Glomerular endothelial cell (primary cell): Measurements from ENCODE around the gene BCKDHB. TPM values are rescaled to one million over a fixed set of nuclear protein-coding genes. Genes with fewer than 3 reads are reported as not detected.

ENCODE experiments used
- DNase-seq: peaks from one replicate; pipeline ENCODE4 v3.0.0-alpha.2; 2011; ENCODE audit warnings: low read depth, low spot score; ENCODE audit errors: extremely low read depth
- total RNA-seq: library from RNA; depleted of rRNA; stranded (reverse); fragments of >200 nt; gene quantifications from 2 replicates; pipeline ENCODE4 v1.2.3, GENCODE V29; 2015

The BCKDHB gene
- total RNA-seq, 1 donor from 2014 or later = 9.7 TPM

DNA sequence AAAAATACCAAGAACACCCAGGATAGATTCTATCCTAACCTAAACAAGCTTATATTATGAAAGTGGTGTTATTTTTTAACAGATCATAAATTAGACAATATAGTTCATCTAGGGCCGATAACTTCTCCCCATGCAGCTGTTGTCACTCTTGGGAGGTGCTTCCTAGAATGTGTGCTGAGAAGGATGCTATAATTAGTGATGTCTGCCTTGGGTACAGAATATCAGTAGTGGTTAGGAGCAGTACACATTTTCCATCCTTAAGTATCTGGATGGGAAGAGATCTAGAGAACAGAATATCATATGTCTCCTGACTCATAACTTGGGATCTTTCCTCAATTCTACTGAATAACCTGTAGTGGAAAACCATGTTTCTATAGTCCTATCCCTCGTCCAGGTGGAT lies 214.5 kb downstream of the BCKDHB start:
- DNase-seq = no peak

DNA sequence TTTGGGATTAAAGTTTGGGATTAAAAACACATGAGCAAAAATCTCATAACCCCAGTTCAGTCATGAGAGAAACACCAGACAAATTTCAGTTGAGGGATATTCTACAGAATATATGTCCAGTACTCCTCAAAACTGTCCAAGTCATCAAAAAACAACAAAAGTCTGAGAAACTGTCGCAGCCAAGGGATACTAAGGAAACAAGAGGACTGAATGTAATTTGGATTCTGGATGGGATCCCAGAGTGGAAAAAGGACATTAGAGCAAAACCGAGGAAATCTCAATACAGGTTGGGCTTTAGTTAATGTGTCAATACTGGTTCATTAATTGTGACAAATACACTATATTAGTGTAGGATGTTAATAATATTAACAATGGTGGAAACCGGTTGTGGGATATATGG lies 219.3 kb downstream of the BCKDHB start:
- DNase-seq = no peak

DNA sequence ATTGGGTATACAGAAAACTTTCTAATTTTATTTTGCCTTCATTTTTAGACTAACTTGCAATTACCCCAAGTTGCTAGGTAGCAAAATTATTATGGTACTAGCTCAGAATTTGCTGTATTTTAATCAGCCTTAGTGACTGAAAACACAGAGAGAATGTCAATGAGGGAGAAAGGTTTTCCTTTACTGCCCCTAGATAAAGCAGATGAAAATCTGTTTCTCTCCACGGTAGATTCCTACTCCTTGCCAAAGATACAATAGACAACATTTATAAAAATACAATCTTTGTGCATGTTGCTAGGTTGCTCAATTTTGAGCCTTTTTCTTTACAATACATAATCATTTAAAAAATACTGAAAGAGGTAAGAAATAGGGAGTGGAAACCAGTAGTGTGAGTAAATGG lies 222.2 kb downstream of the BCKDHB start:
- DNase-seq = no peak

DNA sequence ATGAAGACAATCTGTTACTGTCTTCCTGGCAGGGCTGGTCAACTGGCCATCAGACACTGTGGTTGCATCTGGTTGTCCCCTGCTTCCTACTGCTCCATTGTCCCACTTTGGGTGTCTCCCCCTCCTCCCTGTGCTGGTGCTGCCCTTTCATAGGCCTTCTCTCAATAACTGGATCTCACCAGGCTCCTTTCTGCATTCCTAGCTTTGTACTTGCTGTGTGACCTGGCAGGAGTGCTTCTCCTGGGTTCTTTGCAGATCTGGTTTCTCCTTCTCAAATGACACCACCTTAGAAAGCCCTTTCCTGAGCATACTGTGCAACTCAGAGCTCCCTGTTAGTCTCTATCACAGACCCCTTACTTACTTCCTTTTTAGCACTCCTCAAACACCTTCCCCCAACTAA lies 223.0 kb downstream of the BCKDHB start:
- no peak for DNase-seq

DNA sequence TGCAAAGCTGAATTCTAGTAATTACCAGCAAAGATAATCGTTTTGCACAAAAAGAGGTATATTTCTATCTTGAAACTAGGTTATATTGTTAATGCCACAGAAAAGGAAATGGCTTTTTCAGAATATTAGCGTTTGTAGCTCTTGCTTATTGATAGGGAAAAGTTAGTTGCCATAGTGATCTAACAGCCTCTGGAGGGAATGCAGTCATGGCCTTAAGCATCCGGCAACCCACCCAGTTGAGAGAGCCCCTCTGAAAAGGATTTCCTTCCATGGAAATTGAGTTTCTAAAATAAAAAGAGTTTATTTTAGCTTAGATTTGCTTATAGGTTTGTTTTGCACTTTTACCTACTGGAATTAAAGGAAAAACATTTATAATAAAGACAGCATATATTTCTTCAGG lies 224.5 kb downstream of the BCKDHB start:
- no peak for DNase-seq

DNA sequence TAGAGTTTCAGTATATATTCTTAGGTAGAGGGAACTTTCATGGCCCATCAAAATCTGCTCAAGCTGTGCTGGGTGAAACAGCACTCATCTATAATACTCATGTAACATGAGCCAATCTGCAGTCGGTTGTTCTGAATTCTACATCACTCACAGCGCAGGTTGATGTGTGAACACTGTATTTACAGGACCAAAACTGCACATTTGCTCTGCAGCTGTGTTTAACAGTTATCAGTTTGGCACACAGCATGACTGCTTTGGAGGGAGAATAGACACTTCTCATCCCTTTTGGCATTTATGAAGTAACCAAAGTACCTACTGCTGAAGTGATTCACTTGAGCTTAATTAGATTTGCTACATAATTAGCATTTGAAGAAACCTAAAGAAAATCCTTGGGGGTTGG lies 225.1 kb downstream of the BCKDHB start:
- DNase-seq = no peak

DNA sequence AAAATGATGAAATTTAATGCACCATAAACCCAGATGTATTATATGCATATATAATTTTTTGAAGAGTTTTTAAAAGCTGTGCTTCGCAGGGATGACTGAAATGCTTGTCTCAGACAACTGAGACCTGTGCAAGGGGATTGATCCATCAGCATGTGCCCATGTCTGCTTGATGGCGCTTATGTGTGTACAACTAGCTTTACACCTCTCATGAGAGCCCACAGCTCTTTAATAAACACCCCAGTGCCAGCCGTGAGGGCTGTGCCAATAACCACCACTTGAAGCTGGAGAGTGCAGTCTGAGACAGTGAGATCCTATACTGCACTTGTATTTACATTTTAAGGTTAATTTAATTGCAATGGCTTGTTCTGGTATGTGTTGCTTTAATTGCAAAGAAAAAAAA lies 225.5 kb downstream of the BCKDHB start:
- no peak for DNase-seq

DNA sequence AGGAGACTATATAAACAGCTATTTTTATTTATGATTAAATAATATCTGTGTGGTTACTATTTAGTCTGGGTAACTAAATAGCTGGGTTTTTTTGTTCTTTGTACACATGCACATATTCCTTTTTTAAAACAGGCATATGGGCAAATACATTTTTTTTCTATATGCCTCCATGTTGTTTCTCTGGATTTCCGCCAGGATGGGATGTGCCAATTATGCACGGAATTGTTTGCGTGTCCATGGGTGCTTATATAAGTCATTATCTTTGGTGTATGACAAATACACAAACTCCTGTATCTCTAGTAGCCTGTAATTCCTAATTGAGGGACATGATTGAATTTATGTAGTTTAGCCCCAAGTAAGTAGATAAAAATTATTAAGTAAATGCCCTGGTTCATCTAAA lies 226.9 kb downstream of the BCKDHB start:
- DNase-seq = no peak

DNA sequence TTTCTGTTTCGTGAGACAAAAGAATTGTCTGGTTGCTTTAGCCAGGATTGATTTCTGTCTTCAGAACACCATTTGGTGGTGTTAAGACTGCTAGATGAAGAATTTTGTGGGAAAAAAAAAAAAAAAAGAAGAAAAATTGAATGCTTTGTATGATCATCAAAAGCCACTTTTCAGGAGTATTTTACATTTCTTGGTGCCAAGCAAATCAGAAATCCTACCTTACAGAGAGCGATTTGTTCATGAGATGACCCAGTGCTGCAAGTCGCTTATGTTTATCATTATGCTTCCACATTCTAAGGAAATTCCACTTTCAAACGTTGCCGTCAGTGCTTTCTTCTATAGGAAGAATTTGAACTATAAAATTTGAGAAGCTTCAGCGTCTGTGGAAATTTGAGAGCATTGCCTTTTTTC lies 228.7 kb downstream of the BCKDHB start:
- DNase-seq = no peak

DNA sequence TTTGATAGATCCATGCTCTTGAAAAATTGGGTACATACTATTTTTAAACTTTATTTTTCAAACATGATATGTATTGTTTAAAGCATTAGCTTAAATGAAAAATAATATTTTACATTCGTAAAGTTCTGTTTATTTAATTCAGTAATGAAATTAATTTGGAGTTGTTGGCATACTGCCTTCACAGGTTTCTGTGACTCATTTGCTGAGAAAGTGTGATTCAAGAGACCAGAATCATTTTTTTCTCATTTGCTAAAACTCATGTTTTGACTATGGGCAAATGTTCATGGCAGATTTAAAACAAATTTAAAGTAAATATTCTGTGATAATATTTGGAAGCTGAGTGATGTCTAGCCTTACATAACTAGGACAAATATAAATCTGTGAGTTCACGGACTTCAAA lies 230.4 kb downstream of the BCKDHB start:
- no peak for DNase-seq

DNA sequence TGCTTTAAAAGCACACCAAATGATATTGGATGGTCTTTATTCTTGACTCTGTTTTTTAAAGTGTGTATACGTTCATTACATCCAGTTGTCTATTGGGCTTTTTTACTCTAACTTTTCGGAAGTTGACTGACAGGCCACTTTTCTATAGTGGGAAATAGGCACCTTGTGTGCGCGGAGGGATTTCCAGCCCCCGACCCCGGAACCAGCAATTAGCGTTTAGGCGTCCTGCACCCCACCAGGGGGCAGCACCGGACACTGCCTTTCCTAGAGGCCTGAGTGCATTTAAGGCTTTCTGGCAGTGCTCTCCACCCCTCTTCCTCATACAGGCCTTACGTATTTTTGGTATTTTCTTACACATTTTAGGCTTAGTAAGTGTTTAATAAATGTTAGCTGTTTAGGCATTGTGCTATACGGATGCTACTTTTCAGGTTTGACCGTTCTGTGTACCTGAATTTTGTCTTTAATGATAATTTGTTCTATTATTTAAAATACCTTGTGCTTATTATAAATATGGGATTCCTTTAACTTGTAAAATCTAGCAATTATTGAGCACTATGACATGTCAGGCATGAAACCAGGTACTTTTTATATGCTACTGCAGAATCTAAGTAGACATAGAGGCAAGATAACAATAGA lies 231.8 kb downstream of the BCKDHB start:
- no peak for DNase-seq

DNA sequence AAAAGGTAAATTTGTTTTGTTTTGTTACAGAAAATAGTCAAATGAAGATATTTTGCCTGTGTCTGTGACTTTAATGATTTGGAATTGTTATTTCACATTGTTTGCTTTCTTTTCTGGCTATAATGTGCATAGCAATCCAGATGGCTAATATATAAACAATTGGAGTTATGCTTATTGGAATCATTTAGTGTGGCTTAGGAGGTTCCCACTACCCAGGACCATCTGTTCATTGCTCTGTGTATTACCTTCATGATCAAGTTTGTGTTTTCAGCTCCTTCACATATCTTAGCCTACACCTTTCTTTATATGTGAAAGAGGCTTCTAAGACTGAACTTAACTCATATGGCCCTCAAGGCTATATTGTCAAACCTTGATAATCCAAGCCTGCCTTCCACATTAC lies 232.9 kb downstream of the BCKDHB start:
- no peak for DNase-seq

DNA sequence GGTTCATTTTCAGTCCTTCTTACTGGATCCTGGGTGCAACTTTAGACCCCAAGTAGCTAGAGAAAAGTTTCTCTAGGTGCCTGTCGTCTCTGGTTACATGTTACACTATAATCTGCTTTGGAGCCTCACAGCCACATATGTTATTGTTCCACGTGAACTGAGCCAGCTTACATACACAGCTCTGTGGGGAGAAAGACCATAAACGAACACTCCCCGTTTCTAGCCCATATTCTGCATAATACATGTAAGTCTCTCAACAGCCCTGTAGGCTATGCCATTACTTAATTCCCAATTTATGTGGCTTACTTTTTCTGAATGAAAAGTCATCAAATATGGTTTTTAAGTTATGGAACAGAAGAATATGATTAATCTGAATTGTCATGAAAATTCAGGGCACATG lies 233.8 kb downstream of the BCKDHB start:
- DNase-seq = no peak

DNA sequence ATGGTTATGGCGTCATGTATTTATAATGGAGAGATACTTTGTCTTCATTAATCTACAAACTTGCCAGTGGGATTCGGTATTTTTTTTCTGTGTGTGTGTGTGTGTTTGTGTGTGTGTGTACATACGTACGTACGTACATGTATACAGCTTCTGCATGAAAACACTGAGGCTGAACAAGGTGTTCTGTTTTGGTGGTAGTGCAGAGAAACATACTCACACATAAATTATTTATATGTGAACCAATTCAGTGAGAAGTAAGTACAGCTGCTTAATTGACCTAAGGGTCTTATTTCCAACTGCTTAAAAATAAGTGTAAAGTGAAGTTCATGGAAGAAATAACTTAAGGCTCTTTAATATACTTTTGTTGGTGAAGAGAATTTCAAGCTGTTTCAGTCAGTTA lies 234.2 kb downstream of the BCKDHB start:
- DNase-seq = no peak

DNA sequence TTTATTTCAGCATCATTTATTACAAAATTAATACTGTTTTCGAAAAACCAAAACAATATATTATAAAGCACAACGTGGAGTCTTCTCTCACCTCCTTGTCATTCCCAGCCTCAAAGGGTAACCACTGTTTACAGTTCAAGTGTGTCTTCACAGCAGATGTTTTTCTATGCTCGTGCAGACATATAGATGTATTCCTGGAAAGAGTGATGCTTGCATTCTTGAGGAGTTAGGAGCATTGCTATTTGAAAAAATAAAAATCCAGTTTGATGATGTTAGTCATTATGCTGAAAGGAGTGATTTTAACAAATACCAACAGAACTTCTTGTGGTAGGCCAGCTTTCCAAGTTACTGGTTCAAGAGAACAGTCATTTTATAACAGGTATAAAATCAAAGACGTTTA lies 234.9 kb downstream of the BCKDHB start:
- no peak for DNase-seq

DNA sequence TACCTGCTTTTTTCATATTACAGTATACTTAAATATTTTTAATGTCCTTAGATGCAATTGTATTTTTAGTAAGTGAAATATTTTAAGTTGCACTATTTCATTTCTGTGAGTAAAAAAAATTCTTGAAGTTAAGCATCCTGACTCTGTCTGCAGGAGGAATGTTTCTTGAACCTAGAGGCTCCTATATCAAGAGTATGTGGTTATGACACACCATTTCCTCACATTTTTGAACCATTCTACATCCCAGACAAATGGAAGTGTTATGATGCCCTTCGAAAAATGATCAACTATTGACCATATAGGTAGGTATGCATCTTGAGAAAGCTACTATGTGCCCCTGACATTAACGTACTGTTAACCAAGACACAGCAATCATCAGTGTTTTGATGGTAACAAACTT lies 237.0 kb downstream of the BCKDHB start:
- DNase-seq = no peak

DNA sequence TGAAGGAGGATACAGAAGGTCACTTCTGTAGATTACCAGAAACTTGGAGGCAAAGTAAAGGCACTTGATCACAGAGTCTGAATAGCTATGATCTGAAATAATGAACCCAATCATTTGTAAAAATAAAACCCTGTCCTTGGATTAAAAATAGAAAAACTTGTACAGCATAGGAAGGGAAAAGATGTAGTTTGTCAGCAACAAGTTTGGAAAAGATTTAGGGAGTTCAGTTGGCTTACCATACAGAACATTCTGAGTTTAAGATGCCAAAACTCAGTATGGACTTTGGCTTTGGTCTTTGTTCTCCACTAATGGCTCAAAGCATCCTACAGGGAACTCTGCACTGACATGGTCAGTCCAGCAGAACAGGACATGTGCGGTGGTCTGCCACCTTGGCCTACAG lies 240.6 kb downstream of the BCKDHB start:
- DNase-seq = no peak

DNA sequence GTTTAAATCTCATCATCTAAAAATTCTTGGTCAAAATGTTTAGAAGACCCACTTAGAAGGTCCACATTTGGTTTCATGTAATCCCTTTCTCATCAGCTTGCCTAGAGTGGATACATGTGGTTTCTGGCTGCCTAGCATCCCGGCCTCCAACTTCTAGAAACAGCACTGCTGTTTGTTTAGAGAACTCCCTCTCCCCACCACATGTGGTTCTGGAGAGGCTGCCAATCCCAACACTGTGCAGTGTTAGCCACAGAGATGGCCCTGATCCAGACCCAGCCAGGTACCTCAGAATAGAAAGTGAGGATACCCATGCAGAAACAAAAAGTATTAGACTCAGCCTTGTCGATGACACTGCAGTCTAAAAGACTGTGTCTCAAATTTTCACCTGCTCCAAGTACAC lies 241.8 kb downstream of the BCKDHB start:
- DNase-seq = no peak

DNA sequence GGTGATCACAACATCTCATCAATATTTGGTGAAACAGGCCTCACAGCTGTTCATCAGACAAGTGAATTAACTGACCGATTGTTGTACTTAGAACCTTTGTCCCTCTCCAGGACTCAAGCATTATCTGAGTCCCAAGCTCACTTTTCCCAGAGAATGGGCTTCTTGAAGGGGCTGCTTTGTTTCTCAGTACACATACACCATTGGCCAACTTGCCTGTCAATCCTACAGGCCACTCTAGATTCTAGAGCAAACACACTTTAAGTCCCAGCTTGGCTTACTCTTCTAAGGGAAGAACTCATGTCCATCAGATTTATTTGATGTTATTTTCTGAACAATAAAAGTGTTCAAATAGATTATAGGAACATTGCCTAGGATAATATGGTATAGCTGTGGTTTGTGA lies 249.5 kb downstream of the BCKDHB start:
- no peak for DNase-seq

DNA sequence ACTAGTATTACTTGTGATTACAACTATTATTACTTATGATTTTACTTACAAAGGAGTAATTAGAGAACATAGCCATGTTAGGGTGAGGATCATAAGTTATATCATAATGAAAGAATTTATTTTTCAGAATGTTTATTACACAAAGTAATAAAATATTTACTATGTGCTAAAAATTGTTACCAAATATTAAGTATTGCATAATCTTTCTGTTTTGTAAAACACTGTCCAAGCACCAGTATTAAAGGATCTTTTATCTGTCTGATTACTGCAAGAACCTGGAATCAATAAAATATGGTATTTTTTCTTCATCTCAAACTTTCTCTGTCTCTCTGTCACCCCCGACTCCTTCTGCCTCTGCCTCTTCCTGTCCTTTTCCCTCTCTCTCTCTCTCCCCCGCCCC lies 250.1 kb downstream of the BCKDHB start:
- no peak for DNase-seq

DNA sequence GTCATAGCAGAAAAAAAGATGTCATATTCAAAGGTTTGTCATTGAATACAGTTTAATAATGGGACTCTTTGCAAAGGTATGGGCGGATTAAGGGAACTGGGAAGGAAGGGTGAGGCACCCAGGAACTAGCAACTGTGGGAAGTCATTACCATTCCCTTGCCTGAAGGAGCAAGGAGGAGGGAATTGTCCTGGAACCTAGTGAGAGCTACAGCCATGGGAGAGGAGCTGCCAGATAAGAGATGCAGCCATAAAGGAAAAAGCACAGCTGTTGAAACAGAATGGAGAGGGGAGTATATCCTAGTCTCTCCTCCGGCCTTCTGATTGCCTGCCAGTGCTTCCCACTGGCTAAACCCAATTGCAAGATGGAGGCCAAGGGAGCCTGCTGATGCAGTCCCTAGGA lies 250.6 kb downstream of the BCKDHB start:
- no peak for DNase-seq

DNA sequence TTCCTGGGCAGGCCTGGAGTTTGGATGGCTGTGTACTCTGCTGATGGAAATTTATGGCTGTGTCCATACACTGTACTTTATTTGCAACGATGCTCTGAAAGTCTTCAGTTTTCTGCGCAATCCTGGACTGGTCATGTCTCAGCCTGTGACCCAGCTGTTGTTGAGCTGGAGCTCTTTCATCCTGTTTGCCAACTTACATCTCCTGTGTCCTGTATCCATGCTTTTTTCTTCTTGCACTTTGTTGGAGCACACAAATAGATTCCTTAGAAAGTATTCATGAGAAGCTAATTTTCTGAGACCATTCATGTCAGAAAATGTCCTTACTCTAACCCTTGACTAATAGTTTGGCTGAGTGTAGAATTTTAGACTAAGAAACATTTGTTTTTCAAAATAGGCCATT lies 251.2 kb downstream of the BCKDHB start:
- DNase-seq = no peak

DNA sequence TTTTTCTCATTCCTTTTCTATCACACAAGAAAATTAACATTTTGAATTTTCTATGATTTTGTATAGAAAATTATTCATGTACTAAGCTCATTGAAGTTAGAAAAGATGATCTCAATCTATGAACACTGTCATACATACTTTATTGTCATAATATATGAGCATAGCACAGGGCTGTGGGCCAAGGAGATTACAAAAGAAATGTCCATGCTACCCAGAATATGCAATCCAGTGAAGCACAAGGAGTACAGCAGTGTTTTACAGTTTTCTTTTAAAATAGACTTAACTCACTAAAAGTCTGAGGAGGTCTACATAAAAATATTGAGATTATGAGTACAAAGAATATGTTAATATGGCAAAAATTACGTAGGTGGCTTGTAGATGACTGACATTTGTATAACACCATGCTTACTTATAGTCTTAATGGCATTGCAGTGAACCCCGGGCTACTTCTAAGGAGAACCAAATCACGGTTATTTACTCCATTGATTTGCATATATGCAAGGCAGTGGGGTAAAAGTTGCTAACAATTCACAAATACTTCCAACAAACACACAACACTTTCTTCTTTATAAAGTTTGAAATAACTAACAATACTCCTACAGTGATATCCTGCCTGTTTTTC lies 257.1 kb downstream of the BCKDHB start:
- no peak for DNase-seq
